HL-60 (cell line): ENCODE data around the gene CD69.

Experiments
- POLR2AphosphoS5 ChIP-seq: IDR thresholded peaks from 2 replicates; pipeline ENCODE4 v1.6.1; 2012; ENCODE audit warnings: low read depth
- TF ChIP-seq, protein P1 (sequence below): IDR thresholded peaks from one replicate; pipeline ENCODE4 v1.5.1; 2011; ENCODE audit warnings: low read length, control low read depth, inconsistent platforms; ENCODE audit not compliant: insufficient read depth

DNA sequence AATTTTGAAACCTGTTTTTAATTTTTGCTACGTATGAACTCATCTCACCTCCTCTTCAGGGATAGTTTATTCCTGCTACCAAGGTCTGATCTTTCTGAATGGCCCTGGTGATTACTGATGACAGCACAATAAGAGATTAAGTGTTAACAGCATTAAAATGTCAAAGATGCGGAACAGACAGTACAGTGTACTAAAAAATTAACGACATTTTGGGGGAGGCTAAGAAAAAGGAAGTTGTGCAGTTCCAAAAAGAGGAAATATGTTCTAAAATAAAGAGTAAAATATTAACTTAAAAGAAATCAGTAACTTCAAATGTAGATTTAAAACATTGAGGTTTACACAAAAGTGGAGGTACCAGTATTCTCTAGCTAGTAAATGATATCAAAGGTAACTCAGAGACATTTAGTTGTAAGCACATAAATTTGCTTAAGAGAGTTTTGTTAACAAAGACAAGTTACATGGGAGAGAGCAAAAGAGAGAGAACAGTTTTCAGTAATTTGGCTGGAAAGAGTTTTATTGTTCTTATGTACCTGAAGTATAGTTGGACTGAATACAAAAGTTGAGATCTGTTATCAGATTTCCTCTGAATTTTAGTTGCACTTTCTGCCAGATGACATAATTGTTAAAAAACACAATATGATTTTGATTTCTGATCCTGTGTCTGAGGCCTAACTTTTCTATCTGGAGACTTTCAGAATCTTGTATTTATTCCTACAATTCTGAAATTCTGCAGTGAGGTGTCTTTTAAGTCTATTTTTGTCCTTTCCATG, 23.6 kb downstream of the CD69 start:
- TF ChIP-seq, protein P1, sequence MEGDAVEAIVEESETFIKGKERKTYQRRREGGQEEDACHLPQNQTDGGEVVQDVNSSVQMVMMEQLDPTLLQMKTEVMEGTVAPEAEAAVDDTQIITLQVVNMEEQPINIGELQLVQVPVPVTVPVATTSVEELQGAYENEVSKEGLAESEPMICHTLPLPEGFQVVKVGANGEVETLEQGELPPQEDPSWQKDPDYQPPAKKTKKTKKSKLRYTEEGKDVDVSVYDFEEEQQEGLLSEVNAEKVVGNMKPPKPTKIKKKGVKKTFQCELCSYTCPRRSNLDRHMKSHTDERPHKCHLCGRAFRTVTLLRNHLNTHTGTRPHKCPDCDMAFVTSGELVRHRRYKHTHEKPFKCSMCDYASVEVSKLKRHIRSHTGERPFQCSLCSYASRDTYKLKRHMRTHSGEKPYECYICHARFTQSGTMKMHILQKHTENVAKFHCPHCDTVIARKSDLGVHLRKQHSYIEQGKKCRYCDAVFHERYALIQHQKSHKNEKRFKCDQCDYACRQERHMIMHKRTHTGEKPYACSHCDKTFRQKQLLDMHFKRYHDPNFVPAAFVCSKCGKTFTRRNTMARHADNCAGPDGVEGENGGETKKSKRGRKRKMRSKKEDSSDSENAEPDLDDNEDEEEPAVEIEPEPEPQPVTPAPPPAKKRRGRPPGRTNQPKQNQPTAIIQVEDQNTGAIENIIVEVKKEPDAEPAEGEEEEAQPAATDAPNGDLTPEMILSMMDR: no peak
- no peak for TF ChIP-seq POLR2AphosphoS5
